Stimulated activated CD8-positive, alpha-beta memory T cell treated with anti-CD3 and anti-CD28 coated beads, Interleukin-4, amount 100 ng/mL, for 48 hours (primary cell): ENCODE measurements around the gene ABHD16B.
"Not testable (repeated sequence)": the region's sequence is repeated elsewhere in the genome, so short reads cannot be mapped to it uniquely, and the experiment has no call there.

ENCODE experiments used
- DNase-seq: peaks from one replicate; pipeline ENCODE4 v3.0.0-alpha.2; 2020

The ABHD16B gene

DNA sequence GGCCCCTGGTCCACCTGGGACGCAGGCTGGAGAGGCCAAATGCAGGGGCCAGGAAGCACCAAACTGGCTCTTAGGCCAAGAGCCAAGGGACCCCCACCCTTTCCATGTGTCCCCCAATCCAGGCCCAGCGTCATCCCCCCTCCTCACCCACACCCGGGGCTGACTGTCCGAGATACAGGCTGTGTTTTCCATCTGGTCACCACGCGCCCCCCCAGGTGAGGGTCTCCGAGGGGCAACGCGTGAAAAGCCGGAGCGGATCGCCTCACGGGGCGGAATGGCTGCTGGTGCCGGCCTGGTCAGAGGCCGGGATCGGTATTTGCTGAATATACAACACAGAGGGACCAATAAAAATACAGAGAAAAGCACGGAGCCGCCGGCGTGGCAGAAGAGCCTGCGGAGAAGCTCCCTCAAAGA, 5.2 kb upstream of the ABHD16B start:
- DNase-seq: no peak

DNA sequence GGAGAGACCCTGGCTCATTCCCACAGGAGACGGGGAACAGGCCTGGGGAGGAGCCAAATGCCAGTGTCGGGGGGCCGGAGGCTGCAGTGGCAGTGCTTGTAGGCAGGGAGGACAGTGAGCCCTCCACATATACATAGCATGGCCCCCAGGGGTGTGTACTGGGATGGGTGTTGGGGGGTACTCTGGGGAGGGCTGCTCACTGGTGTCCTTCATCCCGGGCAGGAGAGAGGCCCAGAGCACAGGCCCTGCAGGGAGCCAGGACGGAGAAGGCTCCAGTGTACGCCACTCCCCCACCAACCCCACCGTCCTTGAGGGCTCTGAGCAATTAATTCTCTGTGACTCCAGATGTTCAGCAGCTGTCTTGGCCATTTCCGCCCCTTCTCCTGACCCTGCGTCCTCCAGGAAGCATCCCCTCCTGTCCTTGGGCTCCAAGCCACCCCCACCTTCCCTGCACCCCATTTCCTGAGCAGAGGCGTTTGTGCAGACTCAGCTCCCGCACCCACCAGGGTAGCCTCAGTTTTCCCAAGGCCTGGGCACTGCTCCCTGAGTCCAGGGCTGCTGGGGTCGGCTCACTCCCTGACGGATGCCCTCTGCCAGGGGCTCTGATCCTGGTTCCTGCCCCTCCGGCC, 3.4 kb upstream of the ABHD16B start:
- DNase-seq: no peak

DNA sequence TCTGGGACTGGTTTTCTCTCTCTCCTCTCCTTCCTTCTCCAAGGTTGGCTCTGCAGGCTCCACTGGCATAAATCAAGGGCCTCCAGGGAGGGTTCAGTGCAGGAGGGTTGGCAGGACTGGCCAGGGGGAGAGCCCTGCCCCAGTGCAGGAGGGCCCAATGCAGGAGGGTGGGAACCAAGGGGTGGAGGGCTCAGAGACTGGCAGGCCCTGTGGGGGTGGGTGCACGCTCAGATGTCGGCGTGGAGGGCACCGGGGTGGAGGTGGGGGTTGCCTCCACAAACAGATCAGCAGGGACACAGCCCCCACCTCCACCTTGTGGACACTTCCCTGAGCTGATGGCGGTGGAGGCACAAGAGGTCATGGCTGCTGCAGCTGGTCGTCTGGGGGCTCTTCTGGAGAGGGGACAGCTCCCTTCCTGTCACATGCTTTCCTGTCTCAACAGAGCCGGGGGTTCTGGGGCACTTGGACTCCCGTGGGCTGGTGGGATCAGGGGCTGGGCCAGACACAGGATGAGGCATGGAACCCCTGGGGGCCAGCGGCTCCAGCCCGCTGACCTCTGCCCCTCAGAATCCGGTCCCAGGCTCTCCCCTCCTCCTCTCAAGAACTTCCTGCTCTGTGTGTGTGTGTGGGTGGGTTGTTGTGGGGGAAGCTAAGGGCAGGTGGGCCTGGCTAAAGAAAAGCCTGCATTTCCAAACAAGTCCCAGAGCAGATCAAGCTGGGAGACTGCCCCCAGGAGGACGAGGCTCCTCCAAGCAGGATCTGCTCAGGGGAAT, 2.7 kb upstream of the ABHD16B start:
- DNase-seq: no peak

DNA sequence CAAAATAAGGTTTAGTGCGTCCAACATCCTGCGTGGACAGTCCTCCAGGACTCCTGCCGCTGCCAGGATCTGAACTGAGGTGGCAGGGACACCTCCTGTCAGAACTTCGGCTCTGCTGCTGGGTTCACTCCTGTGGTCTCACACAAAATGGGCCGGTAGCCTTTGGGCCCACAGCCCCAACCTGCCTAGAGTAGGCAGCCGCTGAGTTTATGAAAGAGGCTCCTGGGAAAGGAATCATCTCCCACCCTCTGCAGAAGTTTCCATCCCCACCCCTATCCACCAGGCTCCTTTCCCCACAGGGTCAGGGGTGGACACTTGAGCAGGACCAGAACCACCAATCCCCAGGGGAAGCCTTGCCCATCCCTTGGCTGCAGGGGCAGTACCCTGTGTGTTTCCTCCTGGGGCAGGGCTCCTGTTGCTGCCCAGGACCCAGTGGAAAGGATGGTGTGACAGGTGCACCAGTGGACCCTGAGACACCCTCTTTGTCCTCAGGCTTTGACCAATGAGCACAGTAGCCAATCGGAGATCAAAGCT, 2.1 kb upstream of the ABHD16B start:
- DNase-seq: no peak

DNA sequence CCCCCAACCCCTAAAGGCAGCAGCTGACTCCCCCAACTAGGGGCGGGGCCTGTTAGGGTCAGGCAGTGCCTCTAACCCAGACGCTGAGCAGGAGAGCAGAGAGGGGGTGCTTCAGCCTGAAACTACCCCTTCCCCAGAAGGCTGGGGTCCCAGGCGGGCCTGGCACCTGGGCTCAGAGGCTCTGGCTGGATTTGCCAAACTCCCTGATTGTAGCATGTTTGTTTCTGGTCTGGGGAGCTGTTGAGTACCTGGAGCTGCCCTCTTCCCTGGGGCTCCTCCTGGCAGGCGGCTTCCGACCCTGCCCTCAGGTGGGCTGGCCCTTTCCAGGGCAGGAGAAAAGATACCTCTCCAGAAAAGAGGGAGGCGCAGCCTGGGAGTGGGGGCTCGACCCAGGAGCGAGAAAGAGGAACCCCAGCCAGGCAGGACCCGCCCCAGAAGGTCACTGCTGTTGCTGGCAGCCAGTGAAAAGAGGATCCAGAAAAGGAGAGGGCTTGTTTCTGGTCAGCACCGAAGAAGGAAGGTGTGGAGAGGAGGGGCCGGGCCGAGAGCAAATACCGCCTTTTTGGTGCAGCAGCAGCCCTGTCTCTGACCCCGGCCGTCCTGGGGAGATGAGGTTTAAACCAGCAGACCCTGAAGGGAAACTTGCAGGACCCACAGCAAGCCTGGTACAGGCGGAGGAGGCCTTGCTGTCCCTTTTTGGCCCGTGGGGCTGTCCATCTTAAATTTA, 810 bp upstream of the ABHD16B start:
- no peak for DNase-seq

DNA sequence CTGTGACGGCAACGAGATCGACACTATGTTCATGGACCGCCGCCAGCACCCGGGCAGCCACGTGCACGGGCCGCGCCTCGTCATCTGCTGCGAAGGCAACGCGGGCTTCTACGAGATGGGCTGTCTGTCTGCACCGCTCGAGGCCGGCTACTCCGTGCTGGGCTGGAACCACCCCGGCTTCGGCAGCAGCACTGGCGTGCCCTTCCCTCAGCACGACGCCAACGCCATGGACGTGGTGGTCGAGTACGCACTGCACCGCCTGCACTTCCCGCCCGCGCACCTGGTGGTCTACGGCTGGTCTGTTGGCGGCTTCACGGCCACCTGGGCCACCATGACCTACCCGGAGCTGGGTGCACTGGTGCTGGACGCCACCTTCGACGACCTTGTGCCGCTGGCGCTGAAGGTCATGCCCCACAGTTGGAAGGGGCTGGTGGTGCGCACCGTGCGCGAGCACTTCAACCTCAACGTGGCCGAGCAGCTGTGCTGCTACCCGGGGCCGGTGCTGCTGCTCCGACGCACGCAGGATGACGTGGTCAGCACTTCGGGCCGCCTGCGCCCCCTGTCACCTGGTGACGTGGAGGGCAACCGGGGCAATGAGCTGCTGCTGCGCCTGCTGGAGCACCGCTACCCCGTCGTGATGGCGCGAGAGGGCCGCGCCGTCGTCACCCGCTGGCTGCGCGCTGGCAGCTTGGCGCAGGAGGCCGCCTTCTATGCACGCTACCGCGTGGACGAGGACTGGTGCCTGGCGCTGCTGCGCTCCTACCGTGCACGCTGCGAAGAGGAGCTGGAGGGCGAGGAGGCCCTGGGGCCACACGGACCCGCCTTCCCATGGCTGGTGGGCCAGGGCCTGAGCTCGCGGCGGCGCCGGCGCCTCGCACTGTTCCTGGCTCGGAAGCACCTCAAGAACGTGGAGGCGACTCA, 943 bp downstream of the ABHD16B start:
- DNase-seq: no peak

DNA sequence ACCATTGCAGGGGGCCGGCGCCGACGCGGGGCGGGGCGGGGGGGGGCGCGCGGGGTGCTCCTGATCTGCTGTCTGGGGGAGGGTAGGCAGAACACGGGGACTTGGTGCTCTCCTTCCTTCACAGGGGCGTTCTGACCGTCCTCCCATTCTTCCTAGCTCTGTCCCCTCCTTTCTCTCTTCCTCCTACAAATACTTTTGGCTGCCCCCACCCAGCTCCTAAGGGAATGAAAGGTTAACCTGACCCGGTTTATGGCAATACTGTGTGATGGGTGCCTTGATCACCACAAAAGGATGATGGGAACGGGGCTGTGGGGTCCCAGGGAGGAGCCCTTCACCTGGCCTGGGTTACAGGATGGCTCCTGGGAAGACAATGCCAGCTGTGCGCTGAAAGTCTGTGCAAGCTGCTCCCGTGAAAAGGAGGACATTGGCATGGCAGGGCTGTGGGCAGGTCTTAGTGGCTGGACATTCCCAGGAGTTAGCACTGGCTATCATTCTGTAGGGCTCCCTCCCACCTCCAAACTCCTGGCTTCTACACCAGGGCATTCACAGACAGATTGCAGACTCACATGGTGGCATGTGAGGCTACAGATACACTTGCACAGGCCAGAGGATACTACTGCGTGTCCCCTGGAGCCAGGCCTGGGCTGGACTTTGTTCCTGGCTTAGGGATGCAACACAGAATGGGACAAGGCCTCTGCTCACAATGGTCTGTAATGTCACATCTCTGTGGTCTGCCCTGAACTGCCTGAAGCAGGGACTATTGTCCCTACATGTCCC, 1.9 kb downstream of the ABHD16B start:
- DNase-seq: no peak

DNA sequence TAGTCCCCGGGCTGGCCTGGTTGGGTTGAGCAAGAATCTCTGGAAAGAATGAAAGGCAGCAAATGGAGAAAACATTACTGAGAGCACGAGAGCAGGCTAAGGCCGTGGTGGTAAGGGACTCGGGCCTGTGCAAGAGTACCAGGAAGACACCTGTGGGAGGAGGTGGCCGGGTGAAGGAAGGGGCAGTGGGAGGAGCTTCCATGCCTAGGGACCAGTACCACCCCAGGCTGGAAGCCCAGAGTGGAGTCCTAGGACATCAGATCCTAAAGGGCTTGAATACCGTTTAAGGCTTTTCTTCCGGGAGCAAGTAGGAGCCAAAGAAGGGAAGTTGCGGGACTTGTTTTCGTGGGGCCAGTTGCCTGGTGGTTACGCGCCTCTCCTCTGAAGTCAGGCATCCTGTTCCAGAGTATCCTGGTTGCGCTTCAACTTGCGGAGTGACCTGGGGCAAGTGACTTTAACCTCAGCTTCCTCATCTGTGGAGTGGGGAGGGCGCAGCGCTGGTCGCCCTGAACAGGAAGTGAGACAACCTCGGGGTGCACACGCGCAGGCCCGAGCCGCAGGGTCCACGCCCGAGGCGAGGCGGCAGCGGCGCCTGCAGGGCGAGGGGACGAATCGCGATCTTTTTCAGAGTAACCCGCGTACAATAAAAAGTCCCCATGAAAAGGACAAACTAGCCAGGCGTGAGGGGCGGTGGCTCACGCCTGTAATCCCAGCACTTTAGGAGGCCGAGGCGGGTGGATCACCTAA, 2.7 kb downstream of the ABHD16B start:
- peak; percentile 83 for DNase-seq

DNA sequence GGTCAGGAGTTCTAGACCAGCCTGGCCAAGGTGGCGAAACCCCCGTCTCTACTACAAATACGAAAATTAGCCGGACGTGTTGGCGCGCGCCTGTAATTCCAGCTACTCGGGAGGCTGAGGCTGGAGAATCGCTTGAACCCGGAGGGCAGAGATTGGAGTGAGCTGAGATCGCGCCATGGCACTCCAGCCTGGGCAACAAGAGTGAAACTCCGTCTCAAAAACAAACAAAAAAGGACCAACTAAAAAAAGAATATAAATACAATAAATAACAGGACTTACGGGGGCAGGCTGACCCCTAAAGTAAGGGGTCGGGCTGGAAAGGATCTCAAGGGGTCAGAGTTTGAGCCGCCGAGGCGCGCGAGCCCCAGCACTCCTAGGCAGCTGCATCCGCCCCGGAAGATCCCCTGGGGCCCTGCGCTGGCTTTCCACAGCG, 3.3 kb downstream of the ABHD16B start:
- DNase-seq: peak; percentile 47

DNA sequence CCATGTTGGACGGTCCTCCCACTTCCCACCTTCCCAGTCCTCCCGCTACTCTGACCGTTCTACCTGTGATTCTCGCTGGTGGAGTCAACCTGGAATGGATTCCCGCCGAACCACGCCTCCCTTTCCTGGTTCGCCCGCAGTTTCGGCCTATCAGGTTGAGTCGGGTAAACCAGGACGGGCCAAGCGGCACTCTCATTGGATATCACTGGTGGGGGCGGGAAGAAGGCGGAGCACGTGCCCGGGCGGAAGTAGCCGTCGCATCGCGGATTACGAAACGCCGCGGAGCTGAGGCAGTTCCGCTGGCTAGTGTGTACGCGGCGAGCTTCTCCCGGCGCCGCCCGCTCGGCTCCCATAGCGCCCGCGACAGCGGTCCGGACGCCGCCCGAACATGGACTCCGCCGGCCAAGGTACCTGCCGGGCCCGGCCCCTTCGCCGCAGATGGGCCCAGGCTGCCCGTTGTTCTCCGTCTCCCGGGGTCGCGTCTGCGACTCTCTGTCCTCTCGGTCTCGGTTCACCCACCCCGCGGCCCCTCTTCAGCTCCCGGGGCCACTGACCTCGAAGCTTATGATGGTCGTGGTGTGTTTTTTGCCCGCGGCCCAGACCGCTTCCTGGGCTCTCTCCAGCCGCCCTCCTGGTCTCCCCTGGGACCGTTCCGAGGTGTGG, 3.8 kb downstream of the ABHD16B start, which contains the start of gene TPD52L2:
TPD52L2 (plus strand) TSS at position 293 of the 663 bp plus-strand sequence; CDS start at position 389, 96 bp downstream.
- peak; percentile 98 for DNase-seq

DNA sequence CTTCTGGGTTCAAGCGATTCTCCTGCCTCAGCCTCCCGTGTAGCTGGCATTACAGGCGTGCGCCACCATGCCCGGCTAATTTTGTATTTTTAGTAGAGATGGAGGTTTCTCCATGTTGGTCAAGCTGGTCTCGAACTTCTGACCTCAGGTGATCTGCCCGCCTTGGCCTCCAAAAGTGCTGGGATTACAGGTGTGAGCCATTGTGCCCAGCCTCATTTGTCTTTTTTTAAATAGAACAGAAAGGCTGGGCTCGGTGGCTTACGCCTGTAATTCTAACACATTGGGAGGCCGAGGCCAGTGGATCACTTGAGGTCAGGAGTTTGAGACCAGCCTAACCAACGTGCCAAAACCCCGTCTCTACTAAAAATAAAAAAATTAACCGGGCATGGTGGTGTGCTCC, 5.7 kb downstream of the ABHD16B start:
- DNase-seq: not testable (repeated sequence)

DNA sequence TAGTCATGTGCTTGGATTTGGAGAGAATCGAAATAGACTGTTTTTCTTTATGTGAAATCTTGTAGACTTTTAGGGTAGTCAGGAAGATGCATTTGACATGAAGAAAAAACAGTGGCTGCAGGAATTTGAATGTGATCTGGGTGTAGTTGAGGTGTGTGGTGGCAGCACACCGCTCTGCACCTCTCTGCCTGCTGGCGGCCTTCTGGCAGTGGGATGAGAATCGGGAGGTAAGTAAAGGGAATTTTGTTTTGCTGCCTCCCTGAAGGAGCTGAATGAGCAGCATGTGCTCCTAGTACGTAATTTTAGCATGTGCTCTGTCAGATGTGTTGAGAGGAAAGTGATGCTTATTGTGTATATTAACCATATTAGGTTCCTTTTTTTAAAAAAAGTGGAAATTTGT, 7.0 kb downstream of the ABHD16B start:
- DNase-seq: no peak

DNA sequence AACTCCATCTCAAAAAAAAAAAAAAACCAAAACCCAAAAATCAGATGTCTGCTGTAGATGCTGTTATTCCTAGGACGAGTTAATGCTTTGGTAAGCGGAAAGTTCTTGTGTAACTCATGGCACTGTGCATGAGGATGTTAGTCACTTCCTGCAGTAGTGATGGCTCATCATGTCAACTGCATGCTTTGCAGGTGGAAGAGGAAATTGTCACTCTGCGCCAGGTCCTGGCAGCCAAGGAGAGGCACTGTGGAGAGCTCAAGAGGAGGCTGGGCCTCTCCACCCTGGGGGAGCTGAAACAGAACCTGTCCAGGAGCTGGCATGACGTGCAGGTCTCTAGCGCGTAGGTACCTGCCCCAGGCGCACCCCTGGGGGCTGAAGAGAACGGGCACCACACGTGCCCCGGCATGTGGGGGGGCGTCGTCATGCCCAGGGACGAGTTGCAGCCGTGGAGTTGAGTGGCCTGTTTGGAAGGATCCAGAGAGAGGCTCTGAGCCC, 12.2 kb downstream of the ABHD16B start:
- peak; percentile 64 for DNase-seq

DNA sequence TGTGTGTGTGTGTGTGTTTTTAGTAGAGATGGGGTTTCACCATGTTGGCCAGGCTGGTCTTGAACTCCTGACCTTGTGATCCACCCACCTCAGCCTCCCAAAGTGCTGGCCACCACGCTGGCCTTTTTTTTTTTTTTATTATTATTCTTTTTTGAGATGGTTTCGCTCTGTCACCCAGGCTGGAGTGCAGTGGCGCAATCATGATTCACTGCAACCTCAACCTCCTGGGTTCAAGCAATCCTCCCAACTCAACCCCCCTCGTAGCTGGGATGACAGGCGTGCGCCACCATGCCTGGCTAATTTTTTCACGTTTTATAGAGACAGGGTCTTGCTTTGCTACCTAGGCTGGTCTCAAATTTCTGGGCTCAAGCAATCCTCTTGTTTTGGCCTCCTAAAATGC, 12.9 kb downstream of the ABHD16B start:
- not testable (repeated sequence) for DNase-seq

DNA sequence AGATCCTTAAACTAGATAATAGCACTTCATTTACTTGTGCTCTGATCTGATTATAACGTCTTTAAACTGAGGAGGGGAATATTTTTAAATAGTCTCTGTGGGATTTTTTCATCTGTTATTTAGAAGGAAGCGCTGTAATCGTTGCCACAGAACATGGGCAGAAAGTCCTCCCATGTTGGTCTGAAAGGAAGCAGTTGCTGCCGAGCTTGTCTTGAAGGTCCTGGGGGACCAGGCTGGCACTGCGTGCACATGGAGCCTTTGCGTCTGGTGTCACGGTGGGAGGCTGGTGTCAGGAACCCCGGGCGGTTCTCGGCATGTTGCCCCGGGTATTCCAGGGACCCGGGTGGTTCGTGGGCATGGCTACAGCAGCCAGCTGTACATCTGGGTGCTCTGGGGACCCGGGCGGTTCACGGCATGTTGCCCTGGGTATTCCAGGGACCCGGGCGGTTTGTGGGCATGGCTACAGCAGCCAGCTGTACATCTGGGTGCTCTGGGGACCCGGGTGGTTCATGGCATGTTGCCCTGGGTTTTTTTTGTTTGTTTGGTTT, 15.3 kb downstream of the ABHD16B start:
- no peak for DNase-seq

DNA sequence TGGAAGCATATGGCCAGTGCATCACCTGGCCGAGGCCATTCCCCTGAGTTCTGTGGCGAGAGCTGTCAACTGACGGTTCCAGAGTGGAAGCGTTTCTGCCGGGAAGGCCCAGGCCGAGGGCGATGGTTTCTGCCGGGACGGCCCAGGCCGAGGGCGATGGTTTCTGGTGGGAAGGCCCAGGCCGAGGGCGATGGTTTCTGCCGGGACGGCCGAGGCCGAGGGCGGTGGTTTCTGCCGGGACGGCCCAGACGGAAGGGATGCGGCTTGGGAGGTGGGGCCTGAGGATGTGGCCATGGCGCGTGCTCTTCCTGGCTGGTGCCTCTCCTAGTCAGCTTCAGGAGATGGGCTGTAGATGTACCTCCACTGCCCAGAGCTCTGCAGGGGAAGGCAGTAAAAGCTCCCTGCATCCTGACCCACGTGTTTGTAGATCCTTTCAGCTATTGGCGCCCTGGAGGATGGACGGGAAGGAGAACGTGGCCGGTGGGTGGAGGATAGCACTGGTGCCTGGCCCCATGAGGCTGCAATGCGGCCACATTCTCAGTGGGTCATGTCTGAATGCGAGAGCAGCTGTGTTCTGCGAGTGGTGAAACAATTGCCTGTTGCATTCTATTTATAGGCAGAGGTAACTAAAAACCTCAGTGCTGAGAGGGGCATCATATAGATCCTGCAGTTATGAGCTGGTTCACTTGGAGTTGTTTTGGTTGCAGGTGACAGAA, 16.6 kb downstream of the ABHD16B start:
- no peak for DNase-seq

DNA sequence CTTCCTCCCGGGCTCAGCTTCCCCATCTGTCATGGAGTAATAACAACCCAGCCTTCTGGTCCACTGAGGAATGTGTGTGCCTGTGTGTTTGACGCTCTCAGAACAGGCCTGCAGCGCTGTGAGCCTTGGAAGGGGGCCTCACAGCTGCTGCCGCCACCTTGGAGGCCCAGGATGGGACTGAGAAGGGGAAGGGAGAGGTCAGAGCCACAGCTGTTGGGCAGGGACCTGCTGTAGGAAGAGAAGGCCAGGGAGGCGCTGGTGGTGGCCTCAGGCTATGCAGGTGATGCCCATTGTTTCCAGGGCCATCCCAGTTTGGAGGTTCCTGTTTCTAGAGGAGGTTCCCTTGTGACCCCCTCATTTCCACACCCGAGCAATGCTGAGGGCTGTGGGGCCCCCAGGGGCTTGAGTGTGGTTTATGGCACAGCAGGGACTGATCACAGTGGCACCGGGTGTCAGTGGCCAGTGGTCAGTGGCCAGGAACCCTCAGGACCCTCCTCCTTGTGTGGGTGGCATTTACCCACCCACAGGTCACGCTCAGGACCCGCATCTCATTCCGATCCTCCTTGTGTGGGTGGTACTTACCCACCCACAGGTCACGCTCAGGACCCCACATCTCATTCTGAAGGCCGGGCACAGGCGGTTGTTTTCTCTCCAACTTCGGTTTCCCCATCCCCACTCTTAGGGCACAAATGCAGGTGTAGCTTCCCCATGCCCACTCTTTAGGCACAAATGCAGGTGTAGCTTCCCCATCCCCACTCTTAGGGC, 17.8 kb downstream of the ABHD16B start:
- DNase-seq: no peak

DNA sequence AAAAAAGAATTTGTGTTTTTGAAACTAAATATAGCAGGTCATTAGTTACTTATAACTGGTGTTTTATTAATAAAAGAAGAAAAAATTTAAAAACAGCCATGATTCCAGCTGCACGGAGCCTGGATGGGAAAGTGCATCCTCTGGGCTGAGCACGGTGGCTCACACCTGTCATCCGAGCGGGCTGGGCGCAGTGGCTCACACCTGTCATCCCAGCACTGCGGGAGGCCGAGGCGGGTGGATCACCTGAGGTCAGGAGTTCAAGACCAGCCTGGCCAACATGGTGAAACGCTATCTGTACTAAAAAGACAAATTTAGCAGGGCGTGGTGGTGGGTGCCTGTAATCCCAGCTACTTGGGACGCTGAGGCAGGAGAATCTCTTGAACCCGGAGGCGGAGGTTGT, 19.6 kb downstream of the ABHD16B start:
- not testable (repeated sequence) for DNase-seq
